Subcutaneous abdominal adipose tissue (tissue), 5 donors: ENCODE results near the gene TPST1.
"Not testable (repeated sequence)": the region's sequence is repeated elsewhere in the genome, so short reads cannot be mapped to it uniquely, and the experiment has no call there.

Experiments
- H3K27ac ChIP-seq: one replicate; pipeline ENCODE4 v1.7.0; 2013; ENCODE audit warnings: low read depth, mild to moderate bottlenecking, inconsistent platforms, low read length, moderate library complexity
- H3K27me3 ChIP-seq, 5 donors: one replicate each; pipeline ENCODE4 v1.7.0; 2013; ENCODE audit warnings: low read length in 5 of 5, inconsistent platforms in 1 of 5; ENCODE audit not compliant: control insufficient read depth in 5 of 5, insufficient read depth in 4 of 5
- H3K36me3 ChIP-seq, 5 donors: one replicate each; pipeline ENCODE4 v1.7.0; 2013; ENCODE audit warnings: low read length in 5 of 5; ENCODE audit not compliant: control insufficient read depth in 5 of 5, insufficient read depth in 5 of 5
- H3K4me1 ChIP-seq, 5 donors: one replicate each; pipeline ENCODE4 v1.7.0; 2013; ENCODE audit warnings: low read length in 5 of 5, mild to moderate bottlenecking in 3 of 5, moderate library complexity in 1 of 5; ENCODE audit not compliant: control insufficient read depth in 5 of 5, insufficient read depth in 5 of 5
- H3K4me3 ChIP-seq, 5 donors: one replicate each; pipeline ENCODE4 v1.7.0; 2013; ENCODE audit warnings: low read length in 5 of 5, low read depth in 1 of 5
- H3K9ac ChIP-seq, 5 donors: one replicate each; pipeline ENCODE4 v1.7.0; 2013; ENCODE audit warnings: low read length in 5 of 5, mild to moderate bottlenecking in 4 of 5, moderate library complexity in 3 of 5
- H3K9me3 ChIP-seq, 5 donors: one replicate each; pipeline ENCODE4 v1.7.0; 2013; ENCODE audit warnings: low read length in 5 of 5; ENCODE audit not compliant: control insufficient read depth in 5 of 5
- donor health status: healthy.
- donor health status: healthy.
- donor health status: healthy.
- donor health status: healthy.
- donor health status: healthy.

TPST1 gene

GRCh38 chr7:66172536-66173401, 32.4 kb upstream of the TPST1 start:
- not testable (repeated sequence) for H3K9me3 ChIP-seq, H3K9ac ChIP-seq, H3K36me3 ChIP-seq, H3K27me3 ChIP-seq, H3K4me3 ChIP-seq, H3K27ac ChIP-seq
- peaks cover 0 to 15% (median 9%) of the 10 kb centered on the region in 5 donors for H3K4me1 ChIP-seq

GRCh38 chr7:66173856-66174255, 31.3 kb upstream of the TPST1 start:
- H3K27me3 ChIP-seq = no peaks in the 10 kb centered on the region
- H3K27ac ChIP-seq = no peak overlapping the region
- peaks cover 0 to 11% (median 9%) of the 10 kb centered on the region in 5 donors for H3K4me1 ChIP-seq
- H3K9ac ChIP-seq = no peak overlapping the region
- no peaks in the 10 kb centered on the region for H3K36me3 ChIP-seq
- no peak overlapping the region for H3K4me3 ChIP-seq
- H3K9me3 ChIP-seq = peaks cover 0 to 5% (median 0%) of the 10 kb centered on the region in 5 donors

DNA sequence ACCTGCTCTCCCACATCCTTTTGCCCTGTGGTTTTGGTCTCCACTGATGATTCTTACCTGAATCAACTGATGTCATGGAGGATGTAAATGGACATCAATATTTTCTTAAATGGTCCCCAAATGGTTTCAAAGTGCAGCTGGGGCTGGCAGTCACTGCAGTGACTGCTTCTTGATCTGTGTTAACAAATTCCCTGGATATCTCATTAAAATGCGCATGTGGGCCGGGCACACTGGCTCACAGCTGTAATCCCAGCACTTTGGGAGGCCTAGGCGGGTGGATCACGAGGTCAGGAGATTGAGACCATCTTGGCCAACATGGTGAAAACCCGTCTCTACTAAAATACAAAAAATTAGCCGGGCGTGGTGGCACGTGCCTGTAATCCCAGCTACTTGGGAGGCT, 30.1 kb upstream of the TPST1 start:
- not testable (repeated sequence) for H3K9ac ChIP-seq, H3K27me3 ChIP-seq, H3K9me3 ChIP-seq, H3K36me3 ChIP-seq, H3K27ac ChIP-seq, H3K4me3 ChIP-seq
- peaks cover 0 to 11% (median 9%) of the 10 kb centered on the region in 5 donors for H3K4me1 ChIP-seq

- peaks cover 0 to 5% (median 0%) of the 10 kb centered on the region in 5 donors for H3K9me3 ChIP-seq
- no peaks in the 10 kb centered on the region for H3K4me1 ChIP-seq
- no peak overlapping the region for H3K27ac ChIP-seq
- no peak overlapping the region for H3K9ac ChIP-seq
- H3K4me3 ChIP-seq = no peak overlapping the region
- no peaks in the 10 kb centered on the region for H3K36me3 ChIP-seq
- H3K27me3 ChIP-seq = no peaks in the 10 kb centered on the region
Measured at GRCh38 chr7:66176914-66177313, 28.2 kb upstream of the TPST1 start.

- H3K9me3 ChIP-seq = peaks cover 0 to 5% (median 0%) of the 10 kb centered on the region in 5 donors
- no peaks in the 10 kb centered on the region for H3K36me3 ChIP-seq
- H3K27ac ChIP-seq = no peak overlapping the region
- no peak overlapping the region for H3K4me3 ChIP-seq
- H3K27me3 ChIP-seq = no peaks in the 10 kb centered on the region
- H3K4me1 ChIP-seq = no peaks in the 10 kb centered on the region
- H3K9ac ChIP-seq = no peak overlapping the region
Measured at GRCh38 chr7:66178258-66178657, 26.9 kb upstream of the TPST1 start.

DNA sequence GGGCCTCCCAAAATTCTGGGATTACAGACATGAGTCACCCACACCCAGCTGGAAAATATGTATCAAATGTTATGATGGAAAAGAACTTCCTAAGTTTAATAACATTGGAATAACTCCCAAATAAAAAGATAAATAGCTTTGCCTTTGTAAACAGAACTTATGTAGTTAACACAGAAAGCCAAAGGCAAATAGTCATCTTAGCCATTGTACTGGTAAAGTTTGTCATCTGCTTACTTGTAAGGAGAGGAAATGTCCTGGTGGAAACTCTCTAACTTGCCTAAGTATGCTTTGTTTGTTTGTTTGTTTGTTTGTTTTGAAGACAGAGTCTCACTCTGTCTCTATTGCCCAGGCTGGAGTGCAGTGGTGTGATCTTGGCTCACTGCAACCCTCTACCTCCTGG, 23.8 kb upstream of the TPST1 start:
- no peak overlapping the region for H3K27ac ChIP-seq
- H3K4me3 ChIP-seq = no peak overlapping the region
- H3K9me3 ChIP-seq = peaks cover 0 to 8% (median 0%) of the 10 kb centered on the region in 5 donors
- no peaks in the 10 kb centered on the region for H3K27me3 ChIP-seq
- H3K36me3 ChIP-seq = no peaks in the 10 kb centered on the region
- H3K4me1 ChIP-seq = peaks cover 0 to 1% (median 0%) of the 10 kb centered on the region in 5 donors
- no peak overlapping the region for H3K9ac ChIP-seq

GRCh38 chr7:66181845-66182244, 23.3 kb upstream of the TPST1 start:
- H3K4me3 ChIP-seq = no peak overlapping the region
- H3K4me1 ChIP-seq = peaks cover 0 to 1% (median 0%) of the 10 kb centered on the region in 5 donors
- H3K9me3 ChIP-seq = peaks cover 0 to 8% (median 0%) of the 10 kb centered on the region in 5 donors
- no peak overlapping the region for H3K9ac ChIP-seq
- no peaks in the 10 kb centered on the region for H3K36me3 ChIP-seq
- H3K27ac ChIP-seq = no peak overlapping the region
- no peaks in the 10 kb centered on the region for H3K27me3 ChIP-seq

DNA sequence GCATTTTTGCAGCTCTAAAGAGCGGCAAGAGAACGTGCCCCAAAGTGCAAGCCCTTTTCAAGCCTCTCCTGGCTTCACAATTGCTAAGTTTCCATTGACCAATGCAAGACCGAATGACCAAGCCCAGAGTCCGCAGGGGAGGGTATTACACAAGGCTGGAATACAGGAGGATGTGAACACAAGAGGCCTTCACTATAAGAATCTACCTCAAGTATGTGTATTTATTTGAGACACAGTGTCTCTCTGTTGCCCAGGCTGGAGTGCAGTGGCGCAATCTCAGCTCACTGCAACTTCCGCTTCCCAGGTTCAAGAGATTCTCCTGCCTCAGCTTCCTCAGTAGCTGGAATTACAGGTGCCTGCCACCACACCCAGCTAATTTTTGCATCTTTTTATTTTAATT, 22.2 kb upstream of the TPST1 start:
- H3K4me3 ChIP-seq = no peak overlapping the region
- no peak overlapping the region for H3K9ac ChIP-seq
- H3K36me3 ChIP-seq = no peaks in the 10 kb centered on the region
- peaks cover 0 to 8% (median 0%) of the 10 kb centered on the region in 5 donors for H3K9me3 ChIP-seq
- no peaks in the 10 kb centered on the region for H3K27me3 ChIP-seq
- peaks cover 0 to 6% (median 3%) of the 10 kb centered on the region in 5 donors for H3K4me1 ChIP-seq
- no peak overlapping the region for H3K27ac ChIP-seq

DNA sequence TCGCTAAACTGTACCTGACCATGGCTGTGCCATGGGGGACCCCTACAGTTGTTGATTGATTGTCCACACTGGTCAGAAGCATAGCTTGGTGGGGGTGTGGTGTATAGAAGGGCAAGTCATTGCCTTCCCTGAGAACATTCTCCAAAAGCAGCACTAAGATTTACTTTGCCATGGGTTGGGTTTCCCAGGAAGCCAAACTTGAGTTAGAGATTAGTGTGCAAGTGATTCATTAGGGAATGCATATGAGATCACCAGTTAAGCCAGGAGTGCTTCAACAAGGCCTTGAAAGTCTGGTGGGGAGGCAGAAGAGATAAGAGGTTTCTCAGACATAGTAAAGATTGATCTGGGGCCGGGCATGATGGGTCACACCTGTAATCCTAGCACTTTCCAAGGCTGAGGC, 21.4 kb upstream of the TPST1 start:
- Histone ChIP-seq H3K27ac (no peak overlapping the region), H3K9ac (no peak overlapping the region), H3K9me3 (peaks cover 0 to 2% (median 0%) of the 10 kb centered on the region in 5 donors), H3K36me3 (no peaks in the 10 kb centered on the region), H3K4me3 (no peak overlapping the region), H3K27me3 (no peaks in the 10 kb centered on the region), H3K4me1 (peaks cover 0 to 6% (median 3%) of the 10 kb centered on the region in 5 donors)

- no peaks in the 10 kb centered on the region for H3K27me3 ChIP-seq
- H3K36me3 ChIP-seq = no peaks in the 10 kb centered on the region
- no peak overlapping the region for H3K9ac ChIP-seq
- H3K27ac ChIP-seq = no peak overlapping the region
- H3K4me3 ChIP-seq = no peak overlapping the region
- peaks cover 0 to 2% (median 0%) of the 10 kb centered on the region in 5 donors for H3K9me3 ChIP-seq
- peaks cover 4 to 16% (median 12%) of the 10 kb centered on the region in 5 donors for H3K4me1 ChIP-seq
Measured at GRCh38 chr7:66185680-66186187, 19.4 kb upstream of the TPST1 start.
